Measurements from ENCODE around the gene BRIP1.

DNA sequence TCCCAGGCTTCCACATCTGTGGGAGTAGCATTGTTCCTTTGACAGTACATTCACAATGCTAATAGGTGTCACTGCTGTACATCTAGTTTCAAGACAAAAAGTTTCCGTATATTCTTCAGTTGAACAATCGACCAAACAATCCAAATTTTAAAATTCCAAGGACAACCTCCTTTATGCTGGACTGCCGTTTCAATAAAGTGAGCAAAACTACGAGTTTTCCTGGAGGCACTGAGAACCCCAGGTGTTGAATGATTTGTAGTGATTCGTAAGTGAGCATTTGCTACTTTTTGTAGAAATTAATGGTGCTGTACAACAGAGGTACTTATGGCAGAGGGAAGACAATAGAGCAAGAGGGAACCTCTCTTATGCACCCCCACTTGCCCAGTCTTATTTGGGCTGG is 201.1 kb downstream of the BRIP1 start:
- TF ChIP-seq GATA2 (IDR thresholded peaks at IDR 0.05; ENCODE audit: low read depth, low read length) (no peak), GATA3 (IDR thresholded peaks at IDR 0.05; ENCODE audit: low read depth, low read length) (no peak)
